NB4 (cell line): ENCODE measurements around the gene TRIP13.
"Not testable (repeated sequence)": the region's sequence is repeated elsewhere in the genome, so short reads cannot be mapped to it uniquely, and the experiment has no call there.

Experiments
- DNase-seq: peaks from one replicate; pipeline ENCODE4 v3.0.0; 2010; ENCODE audit warnings: low read depth
- H3K4me3 ChIP-seq: one replicate; pipeline ENCODE4 v1.5.1; 2011; ENCODE audit warnings: mild to moderate bottlenecking, low read depth, low read length, moderate library complexity
- MYC ChIP-seq: IDR thresholded peaks from 2 replicates; pipeline ENCODE4 v1.6.1; 2011; ENCODE audit warnings: low read depth, low read length
- POLR2A ChIP-seq: IDR thresholded peaks from 2 replicates; pipeline ENCODE4 v1.6.1; 2011; ENCODE audit warnings: mild to moderate bottlenecking; ENCODE audit not compliant: insufficient read length; ENCODE audit errors: extremely low read depth
- TF ChIP-seq, protein P1 (sequence below): IDR thresholded peaks from 2 replicates; pipeline ENCODE4 v1.6.1; 2011; ENCODE audit warnings: low read depth, low read length
- TF ChIP-seq, protein P2 (sequence below): IDR thresholded peaks from one replicate; pipeline ENCODE4 v1.5.1; 2012; ENCODE audit warnings: low read depth, low read length

TRIP13 gene

DNA sequence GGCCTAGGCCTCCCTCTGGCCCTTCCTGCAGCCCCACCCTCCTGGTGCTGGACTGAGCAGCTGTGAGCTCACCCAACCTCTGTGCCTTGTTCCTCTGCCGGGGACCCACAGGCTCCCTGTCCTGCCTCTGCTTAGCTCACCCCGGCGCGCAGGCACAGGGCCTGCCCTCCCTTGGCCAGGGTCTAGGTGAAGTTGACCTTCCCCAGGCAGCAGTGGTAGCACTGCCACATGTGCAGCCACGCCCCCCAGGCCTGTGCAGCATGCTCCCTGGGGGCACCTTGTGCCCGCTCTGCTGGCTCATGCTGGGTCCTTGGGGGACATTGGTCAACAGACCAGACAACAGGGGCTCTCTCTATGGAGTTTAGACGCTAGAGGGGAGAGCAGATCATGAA lies 18.1 kb downstream of the TRIP13 start:
- TF ChIP-seq POLR2A = no peak
- TF ChIP-seq, protein P1, sequence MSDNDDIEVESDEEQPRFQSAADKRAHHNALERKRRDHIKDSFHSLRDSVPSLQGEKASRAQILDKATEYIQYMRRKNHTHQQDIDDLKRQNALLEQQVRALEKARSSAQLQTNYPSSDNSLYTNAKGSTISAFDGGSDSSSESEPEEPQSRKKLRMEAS = no peak
- TF ChIP-seq, protein P2, sequence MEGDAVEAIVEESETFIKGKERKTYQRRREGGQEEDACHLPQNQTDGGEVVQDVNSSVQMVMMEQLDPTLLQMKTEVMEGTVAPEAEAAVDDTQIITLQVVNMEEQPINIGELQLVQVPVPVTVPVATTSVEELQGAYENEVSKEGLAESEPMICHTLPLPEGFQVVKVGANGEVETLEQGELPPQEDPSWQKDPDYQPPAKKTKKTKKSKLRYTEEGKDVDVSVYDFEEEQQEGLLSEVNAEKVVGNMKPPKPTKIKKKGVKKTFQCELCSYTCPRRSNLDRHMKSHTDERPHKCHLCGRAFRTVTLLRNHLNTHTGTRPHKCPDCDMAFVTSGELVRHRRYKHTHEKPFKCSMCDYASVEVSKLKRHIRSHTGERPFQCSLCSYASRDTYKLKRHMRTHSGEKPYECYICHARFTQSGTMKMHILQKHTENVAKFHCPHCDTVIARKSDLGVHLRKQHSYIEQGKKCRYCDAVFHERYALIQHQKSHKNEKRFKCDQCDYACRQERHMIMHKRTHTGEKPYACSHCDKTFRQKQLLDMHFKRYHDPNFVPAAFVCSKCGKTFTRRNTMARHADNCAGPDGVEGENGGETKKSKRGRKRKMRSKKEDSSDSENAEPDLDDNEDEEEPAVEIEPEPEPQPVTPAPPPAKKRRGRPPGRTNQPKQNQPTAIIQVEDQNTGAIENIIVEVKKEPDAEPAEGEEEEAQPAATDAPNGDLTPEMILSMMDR = no peak
- no peak for TF ChIP-seq MYC
- H3K4me3 ChIP-seq = no peak overlapping the region
- DNase-seq = no peak

DNA sequence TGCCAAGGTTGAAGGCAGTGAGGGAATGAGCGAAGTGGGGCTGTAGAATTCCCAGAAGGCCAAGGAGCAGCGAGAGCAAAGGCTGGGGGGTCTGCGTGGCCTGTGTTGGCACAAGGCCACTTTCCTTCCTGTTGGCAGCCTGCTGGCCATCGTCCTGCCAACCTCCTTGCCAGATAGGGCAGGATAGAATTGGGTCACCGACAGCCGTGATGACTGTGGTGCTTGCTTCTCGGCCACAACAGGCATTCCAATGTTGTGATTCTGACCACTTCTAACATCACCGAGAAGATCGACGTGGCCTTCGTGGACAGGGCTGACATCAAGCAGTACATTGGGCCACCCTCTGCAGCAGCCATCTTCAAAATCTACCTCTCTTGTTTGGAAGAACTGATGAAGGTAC lies 18.9 kb downstream of the TRIP13 start:
- DNase-seq = no peak
- TF ChIP-seq POLR2A (no peak), MYC (no peak)
- TF ChIP-seq, protein P1 = no peak
- TF ChIP-seq, protein P2 = no peak
- H3K4me3 ChIP-seq = no peak overlapping the region

DNA sequence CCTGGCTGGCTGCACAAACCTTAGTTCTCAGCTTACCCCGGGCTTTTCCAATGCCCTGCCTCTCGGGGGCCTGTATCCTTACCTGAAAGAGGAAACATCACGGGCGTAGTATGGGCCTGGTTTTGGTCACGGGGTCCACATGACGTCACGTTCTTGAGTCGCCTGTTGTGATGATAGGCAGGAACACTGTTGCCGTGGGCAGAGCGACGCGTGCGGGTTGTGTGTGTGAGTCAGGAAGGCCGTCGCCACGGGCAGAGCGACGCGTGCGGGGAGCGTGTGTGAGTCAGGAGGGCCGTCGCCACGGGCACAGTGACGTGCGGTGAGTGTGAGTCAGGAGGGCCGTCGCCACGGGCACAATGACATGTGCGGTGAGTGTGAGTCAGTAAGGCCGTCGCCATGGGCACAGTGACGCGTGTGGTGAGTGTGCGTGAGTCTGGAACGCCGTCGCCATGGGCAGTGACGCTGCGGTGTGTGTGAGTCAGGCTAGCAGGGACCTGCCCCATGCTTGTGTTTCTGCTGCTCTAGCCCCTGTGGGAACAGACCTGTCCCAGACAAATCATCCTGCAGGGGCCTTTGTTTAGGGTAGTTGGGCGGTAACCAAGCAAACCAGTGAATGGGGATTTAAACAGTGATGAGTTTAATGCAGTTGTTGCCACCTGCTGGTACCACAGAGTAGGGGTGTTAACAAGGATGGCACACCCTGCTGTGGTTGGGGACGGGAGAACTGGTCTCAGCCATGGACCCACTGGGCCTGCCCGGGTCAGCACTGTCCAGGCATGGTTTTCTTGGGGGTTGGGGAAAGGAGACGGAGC lies 19.8 kb downstream of the TRIP13 start:
- H3K4me3 ChIP-seq = no peak overlapping the region
- DNase-seq = peak; percentile 45
- TF ChIP-seq MYC = no peak
- TF ChIP-seq, protein P1 = no peak
- TF ChIP-seq, protein P2 = peak; percentile 33
- no peak for TF ChIP-seq POLR2A

DNA sequence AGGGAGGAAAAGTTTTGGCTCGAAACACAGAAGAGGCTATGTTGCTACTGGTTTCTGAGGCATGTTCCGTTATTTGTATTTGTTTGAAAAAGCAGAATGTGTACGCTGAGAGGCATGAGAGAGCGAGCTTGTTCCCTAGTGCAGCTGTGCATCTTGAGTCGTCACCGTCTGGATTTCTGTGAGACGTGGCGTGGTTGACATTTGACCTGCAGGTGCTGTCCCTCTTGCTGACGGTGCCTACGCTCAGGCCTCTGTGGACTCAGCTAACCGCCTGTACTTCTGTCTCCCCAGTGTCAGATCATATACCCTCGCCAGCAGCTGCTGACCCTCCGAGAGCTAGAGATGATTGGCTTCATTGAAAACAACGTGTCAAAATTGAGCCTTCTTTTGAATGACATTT lies 21.5 kb downstream of the TRIP13 start:
- TF ChIP-seq, protein P2 = no peak
- no peak for TF ChIP-seq POLR2A
- no peak overlapping the region for H3K4me3 ChIP-seq
- no peak for DNase-seq

DNA sequence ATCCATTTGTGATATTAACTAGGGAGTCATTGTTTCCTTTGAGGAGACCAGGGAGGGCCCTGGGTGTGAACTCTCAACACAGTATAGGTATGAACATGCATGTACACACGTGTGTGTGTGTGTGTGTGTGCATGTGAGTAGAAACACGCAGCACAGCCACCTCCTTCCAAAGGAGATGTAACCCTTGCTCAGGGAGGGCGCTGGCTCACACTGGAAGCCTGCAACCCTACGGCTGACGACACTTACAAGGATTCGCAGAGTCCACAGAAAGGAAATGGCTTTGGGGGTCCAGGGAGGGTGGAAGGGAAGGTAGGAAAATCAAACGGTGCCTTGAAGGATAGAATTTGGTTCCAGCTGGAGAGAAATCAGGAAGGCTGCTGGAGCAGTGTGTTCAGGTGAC lies 21.9 kb downstream of the TRIP13 start:
- no peak overlapping the region for H3K4me3 ChIP-seq
- TF ChIP-seq, protein P1 = no peak
- TF ChIP-seq MYC (no peak), POLR2A (no peak)
- TF ChIP-seq, protein P2 = no peak
- DNase-seq = no peak

DNA sequence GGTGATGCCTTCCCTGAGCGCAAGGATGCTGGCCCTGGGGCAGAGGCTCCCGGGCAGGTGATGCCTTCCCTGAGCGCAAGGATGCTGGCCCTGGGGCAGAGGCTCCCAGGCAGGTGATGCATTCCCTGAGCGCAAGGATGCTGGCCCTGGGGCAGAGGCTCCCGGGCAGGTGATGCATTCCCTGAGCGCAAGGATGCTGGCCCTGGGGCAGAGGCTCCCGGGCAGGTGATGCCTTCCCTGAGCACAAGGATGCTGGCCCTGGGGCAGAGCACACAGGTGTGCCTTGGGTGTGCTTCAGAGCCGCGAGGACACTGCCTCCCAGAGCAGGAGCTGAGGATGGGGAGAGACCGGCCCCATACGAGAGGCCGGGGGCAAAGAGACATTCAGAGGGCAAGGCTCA lies 22.7 kb downstream of the TRIP13 start:
- H3K4me3 ChIP-seq, DNase-seq: not testable (repeated sequence)
